ENCODE measurements around the gene RBM20.

RBM20 gene

DNA sequence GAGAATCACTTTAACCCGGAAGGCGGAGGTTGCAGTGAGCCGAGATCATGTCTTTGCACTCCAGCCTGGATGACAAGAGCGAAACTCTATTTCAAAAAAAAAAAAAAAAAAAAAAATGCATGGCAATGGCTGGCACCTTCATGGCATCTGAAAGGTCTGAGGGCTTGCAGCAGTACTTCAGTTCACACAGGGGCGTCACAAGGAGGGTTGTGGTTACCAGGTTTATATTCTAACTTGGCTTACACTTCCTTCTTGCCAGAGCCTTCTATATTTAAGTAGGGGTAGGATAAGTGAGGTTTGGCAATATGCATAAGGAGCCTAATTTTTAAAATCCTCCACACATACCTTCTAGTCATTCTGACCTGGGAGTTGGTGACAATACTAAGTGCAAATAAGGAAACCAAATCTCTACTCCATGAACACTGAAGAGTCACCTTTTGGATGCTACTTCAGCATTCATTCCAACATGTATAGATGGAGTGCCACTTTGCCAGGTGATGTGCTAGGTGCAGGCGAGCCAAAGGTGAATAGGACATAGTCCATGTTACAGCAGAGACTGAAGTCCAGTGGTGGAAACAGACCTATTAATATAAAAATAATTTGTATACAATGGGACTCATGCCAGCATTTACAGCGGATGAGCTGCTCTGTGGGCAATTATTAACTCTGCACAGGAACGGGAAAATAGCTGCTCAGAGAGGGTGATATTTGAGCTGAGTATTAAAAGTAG, 169.8 kb downstream of the RBM20 start:
- DNase-seq: no peak

DNA sequence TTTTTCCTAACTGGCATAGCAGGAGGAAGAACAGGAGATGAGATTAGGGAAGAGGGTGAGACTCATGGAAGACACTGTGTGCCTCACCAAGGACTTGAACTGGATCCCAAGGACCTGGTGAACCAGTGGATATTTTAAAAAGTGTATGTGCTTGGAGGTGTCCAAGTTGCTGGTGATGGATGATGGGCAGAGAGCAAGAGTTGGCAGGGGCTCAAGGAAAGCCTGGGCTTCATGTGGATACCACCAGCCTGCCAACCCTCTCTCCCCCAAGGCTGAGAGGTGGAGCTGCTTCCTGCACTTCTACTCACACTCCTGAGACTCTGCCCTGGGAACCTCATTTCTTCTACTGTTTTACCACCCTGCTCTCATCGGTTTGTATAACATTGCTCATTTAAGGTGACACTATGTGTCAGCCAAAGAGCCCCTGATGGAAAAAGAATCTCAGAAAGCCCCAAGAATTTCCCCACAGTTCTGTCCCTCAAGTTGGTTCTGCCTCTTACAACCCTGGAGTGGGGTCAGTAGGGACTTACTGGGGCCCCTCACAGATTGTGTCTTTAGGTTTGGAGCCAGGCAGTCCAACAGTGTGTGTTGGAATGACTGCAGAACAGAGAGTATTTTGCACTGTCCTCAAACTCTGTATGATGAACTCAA, 171.3 kb downstream of the RBM20 start:
- DNase-seq: no peak

DNA sequence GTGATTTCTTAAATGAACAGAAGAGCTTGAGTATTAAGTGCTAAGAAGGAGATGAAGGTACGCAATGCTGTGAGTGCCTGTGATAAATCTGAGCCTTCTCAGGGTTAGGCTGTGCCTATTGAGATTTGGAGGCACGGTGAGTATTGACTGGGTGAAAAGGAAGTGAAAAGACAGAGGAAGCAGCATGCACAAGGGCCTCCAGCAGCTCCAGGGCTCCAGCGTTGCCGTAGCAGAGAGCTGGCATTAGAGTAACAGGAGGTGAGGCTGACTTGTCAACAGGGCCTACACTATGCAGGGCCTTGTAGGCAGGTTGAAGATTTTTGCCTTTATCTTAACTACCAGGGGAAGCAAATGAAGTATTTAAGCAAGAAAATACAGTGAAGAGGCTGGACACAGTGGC, 173.5 kb downstream of the RBM20 start:
- DNase-seq: no peak

DNA sequence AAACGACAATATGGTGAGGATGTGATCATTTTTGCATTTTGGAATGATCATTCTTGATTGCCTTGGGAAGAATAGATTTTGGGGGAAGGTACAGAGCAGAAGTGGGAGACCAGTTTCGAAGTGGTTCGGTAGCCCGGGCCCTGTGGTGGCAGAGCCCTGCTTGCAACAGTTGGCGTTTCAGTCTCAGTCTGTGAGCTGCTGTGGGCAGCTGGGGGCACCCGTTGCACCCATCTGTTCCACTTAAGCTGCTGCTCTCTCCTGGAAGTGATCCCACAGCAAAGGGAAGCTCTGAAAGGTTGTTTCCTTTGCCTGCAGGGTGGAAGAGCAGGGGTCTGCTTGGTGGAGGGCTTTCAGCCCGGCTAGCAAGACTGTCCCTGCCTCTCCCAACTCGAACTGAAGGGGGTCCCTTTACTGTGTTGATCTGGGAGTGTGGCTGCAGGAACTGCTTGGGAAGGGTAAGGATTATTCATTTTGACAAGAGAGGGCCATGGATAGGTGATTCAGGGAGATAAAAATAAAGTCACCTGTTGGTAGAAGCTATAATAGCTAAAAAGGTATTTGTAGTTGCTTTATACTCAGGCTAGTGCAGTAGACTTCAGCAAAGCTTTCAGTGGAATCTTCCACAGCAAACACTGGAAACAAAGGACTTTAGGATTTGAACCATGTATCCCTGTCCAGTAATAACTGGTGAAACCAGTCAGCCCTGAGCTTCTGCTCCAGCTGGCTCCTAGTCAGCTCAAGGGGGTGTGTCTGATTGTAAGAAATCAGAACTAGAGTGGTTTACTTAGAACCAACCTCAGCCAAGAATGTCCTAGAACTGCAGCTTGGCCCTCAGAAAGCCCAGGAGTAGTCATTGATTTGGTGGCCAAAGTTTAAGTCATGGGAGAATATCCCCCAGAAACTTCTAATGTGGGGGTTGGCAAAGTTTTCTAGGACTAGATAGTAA, 174.4 kb downstream of the RBM20 start:
- no peak for DNase-seq

DNA sequence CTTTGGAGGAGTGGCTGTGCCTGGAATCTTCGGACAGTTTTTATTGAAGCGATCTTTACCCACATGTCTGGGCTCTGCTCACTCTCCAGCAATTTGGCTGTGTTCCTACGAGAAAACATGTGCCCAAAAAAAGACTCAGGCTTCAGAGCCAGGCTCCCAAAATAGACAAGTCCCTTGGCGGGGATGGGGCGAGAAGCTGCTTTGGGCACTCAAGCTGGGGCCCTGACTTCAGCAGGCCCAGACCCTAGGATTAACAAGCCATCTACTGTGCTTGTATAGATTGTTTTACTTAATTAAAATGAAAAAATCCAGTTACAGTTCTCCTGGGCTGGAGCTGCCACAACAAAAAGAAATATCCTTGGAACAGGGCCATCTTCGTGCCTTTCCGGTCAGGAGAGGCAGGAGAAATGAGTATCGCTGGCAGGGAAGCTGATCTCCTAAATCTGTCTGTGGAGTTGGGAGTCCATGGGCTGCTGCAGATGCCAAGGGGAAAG, 176.2 kb downstream of the RBM20 start:
- peak; percentile 37 for DNase-seq

DNA sequence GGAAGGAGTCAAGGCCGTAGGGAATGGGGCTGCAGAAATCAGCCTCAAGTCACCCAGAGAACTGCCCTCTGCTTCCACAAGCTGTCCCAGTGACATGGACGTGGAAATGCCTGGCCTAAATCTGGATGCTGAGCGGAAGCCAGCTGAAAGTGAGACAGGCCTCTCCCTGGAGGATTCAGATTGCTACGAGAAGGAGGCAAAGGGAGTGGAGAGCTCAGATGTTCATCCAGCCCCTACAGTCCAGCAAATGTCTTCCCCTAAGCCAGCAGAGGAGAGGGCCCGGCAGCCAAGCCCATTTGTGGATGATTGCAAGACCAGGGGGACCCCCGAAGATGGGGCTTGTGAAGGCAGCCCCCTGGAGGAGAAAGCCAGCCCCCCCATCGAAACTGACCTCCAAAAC, 177.4 kb downstream of the RBM20 start:
- no peak for DNase-seq

DNA sequence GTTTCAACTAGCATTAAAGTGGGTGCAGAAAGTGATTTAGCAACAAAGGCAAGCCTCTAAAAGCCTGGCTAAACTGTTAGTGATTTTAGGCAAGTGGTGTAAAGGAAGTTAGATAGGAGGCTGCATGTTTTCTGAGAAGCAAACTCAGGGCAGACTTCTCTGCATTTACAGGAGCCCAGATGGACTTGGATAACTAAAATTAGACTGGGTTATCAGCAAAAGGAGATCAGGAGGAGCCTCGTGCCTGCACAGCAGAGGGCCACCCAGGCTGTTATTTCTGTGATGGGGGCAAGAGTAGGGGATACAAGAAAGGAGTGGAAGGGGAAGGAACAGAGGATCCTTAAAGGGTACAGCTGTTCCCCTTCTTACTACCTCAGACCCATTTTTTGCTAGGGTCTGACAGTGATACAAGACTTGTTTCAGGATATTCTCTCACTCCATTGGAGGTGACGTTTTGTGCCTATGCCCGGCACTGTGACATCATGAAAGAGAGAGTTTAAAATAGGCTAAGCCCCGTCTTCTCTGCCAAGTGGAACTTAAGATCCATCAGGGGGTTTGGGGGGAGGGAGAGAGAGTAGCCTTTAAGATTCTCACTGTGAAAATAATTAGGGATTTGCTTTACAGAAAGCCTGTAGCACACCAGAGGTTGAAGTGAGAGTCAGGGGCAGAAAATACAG, 178.0 kb downstream of the RBM20 start:
- DNase-seq: no peak

DNA sequence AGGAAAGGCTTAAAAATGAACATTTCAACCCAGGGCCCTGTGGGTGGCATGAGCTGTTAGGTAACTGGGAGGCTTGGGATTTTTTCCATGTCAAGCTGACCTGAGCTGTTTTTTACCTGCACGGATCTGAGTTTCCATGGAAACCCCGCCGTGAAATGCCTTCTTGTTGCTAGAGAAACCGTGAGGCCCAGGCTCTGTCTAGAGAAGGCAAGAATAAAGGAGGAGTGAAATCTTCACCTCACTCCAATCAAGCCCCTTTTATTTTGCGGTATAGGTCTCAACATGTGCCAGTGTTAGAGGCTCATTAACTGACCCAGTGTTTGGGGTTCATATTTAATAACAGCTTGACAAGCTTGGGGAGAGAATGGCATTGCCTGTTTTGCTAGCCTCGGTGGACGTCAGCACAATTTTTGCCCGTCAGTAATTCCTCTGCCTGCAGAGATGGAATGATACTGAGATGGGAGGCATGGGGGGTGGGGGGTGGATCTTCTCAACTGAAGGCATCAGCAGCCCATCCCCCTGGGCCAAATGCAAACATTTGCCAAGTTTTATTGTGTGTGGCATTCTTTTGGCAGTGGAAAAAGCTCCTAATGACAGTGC, 178.7 kb downstream of the RBM20 start:
- DNase-seq: peak; percentile 15

DNA sequence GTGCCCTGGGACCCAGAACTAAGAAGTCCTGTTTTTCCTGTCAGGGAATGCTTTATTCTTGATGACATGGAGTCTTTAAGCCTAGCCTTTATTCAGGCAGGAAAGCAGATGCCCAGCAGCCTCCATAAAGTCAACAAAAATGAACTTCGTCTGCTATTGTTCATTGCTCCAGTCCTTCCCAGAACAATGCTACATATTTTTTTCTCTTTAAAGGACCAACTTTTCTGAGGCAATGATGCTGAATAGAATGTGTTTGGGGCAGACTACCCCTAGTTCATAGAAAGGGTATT, 180.0 kb downstream of the RBM20 start:
- DNase-seq: no peak

DNA sequence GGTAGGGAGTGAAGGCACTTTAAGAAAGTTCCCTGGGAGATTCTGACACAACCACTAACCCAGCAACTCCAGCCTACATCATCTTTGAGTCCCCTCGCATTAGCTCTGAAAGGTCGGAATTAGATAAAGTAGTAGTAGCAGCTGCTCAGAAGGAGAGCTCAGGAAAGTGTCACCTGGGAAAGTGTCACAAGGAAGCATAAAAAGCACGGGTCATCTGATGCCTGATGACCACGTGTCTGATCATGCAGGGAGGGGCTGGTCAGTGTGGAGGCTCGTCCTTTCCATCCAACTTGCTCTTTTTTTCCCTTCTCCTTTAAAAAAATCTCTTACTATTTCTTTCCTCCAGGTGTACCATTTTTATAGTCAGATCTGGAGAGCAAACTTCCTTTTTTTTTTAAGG, 180.5 kb downstream of the RBM20 start:
- no peak for DNase-seq

DNA sequence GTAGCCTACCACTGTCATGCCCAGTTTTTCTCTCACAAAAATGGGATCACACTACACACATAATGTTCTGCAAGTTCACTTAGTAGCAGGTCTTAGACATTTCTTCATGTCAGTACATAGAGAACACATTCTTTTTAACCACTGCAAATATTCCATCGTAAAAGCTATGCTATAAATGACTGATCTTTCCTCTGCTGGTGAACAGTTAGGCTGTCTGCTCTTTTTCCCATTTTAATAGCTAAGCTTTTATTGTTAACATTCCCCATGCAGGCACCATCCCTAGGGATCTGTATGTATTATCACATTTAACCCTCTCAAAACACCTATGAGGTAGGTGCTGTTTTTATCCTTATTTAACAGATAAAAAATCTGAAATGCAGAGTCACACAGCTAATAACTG, 181.4 kb downstream of the RBM20 start:
- DNase-seq: no peak

DNA sequence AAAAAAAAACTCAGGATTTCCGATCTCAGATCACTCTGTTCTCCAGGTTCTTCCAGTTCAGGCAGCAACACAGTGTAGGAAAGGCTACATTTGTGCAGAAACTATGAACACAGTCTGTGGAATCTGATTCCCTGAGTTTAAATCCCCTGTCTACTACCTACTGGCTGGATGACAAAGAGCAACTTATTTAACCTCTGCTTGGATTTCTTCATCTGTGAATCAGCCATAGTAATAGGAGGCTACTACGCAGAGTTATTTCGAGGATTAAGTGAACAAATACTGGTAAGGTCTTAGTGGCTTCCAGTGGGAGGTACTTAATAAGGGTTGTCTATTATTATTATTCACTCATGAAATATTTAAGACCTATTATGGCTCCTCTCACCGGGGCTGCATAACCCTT, 183.3 kb downstream of the RBM20 start:
- peak; percentile 26 for DNase-seq

DNA sequence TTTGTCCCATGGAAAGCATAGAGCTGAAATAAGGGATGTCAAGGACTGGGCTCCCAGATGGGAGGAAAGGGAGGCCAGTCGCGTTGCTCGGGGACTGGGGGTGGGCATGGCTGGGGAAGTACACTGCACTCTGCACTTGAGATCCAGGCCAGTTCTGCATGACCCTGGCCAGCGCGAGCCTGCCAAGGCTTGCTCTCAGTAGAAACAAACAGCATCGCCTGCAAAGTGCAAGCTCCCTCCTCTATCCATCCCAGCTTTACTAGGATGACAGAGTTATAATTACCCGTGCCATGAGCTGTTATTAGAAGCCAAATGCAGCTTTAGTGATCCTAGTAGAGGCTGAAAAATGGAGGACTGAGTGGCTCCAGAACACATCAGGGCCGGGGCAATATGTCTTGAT, 183.7 kb downstream of the RBM20 start:
- DNase-seq: no peak

DNA sequence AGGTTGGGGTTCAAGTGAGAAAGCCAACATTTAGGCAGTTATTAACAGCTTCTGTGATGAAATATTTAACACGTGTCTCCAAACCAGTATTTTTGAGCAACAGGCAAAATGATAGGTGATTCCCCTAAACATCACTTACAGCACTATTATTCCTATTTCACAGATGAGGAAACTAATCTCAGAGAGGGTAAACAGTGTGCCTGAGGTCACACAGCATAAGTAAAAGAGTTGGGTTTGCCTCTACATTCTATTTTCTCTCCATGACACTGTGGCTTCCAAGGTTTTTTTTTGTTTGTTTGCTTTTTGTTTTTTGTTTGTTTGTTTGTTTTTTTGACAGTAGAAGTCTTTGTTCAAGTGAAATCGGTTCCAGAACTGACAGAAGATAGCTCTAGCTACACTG, 184.4 kb downstream of the RBM20 start:
- no peak for DNase-seq

DNA sequence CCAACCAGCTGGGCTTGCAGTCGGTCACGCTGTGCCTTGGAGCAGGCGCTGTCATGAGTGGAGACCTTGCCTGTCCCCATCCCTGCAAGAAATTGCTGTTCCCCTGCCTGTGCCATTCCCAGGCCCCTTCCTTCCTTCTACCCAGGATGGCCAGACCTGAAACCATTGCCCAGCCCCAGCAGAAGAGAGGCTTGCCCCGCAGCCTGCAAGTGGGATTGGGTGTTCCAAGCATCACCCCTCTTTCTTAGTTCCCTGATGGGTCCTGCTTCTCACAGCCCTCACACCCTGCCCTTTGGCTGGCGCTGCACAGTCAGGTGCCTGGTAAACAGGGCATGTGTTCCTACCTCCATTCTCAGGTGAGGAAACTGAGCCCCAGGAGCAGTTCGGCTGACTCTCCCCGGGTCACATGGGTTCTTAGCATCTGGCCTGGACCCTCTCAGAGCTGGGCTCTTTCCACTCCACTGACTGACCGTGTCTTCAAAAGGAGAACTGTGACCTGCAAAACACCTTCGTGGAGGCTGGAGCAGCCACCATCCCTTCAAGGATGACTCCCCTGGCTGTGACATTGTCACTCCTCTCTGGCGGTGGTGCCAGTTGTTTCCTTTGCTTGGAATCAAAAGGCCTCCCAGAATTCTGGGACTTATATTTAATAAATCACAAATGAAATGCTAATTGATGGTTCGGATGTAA, 185.7 kb downstream of the RBM20 start:
- DNase-seq: no peak

DNA sequence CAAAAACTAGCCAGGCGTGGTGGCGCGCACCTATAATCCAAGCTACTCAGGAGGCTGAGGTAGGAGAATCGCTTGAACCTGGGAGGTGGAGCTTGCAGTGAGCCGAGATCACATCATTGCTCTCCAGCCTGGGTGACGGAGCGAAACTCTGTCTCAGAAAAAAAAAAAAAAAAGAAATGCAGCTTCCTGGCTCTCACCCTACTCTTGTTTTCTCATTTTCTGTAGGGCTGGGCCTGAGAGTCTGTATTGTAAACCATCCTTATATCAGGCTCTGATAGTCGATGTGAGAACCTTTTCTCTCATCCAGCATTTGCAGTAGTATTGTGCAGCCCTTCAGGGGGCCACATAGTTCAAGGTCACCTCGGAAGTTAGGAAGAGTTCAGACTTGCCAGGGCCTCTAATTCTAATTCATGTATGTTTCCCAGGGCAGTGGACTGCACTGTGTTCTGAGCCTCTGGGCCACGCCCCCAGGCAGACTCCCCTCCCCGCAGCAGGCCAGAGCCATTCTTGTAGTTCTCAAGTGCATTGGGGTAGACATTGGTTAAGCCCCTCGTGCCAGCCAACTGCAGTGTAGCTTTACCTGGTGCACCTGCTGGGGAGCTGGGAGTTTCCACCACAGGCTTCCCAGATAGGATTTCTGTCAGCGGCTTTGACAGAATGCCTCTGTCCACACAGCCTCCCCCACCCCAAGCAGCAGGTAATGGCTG, 189.3 kb downstream of the RBM20 start:
- no peak for DNase-seq

DNA sequence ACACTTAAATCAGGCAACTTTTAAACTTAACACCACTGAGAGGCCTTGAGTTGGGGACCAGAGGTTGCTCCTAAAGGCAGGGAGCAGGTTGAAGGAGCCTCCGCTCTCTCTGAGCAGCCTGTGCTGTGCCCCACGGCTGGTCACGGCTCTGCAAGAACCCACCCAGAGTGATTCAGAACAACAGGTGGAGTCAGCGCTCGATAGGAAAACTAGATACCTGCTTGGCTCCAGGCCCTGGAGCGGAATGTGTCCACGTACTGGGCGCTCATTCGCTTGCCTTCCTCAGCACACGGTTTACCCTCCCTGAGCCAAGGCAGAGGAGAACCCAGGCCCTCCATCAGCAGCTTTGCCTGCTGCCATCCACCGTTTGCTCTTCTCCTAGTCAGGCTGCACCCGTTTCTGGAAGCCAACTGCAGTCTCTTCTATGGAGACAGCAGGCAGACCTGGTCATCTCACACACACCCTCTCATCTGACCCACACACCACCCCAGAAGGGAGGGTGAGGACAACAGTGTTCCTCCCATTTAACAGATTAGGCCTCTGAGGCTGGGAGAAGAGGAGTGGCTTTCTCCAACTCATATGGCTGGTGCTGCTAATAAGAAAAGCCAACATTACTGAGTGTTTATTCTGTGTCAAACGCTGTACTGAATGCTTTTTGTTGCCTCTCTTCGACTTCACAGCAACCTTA, 189.9 kb downstream of the RBM20 start:
- DNase-seq: no peak

DNA sequence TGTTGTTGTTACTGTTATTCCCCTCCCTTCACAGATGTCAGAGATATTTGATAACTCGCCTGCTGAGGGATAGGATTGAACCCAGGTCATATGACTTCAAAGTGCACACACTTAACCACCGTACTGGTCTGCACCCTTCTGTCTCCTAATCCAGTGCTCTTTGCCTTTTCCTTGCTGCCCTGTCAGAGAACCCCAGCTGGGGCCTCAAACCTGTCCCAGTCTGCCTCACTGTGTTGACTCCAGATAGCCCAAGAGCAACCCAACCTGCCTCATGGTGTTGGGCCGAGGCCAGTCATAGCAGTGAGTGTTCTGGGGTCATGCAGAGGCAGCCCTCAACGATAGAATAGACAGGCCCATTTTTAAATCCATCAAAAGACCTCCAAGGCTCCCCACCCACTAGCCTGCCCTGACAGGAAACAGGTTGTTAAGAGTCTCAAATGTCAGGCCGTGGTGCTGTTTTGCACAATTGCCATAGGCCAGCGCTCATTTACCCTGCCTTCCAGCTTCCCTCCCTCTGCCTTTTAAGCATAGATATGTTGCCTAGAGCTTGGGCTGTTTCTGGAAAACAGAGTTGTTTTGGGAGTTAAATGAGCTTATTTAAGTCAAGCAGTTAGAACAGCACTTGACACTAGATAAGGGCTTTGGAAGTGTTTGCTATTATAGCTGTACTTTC, 190.6 kb downstream of the RBM20 start:
- no peak for DNase-seq

DNA sequence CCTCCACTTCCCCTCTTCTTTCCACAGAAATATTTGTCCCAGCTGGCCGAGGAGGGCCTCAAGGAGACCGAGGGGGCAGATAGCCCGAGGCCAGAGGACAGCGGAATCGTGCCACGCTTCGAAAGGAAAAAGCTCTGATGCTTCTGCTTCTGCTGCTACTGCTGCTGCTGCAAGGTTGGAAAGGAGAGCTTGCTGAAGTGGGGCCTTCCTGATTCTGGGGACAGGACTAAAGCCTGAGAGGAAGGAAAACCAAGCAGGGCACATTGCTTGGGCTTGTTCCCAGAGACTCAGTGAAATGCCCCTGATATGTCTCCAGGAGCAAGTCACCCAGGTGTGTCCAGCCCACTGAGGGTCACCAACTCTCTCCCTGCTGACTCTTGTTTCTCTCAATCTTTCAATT, 191.7 kb downstream of the RBM20 start:
- DNase-seq: no peak

DNA sequence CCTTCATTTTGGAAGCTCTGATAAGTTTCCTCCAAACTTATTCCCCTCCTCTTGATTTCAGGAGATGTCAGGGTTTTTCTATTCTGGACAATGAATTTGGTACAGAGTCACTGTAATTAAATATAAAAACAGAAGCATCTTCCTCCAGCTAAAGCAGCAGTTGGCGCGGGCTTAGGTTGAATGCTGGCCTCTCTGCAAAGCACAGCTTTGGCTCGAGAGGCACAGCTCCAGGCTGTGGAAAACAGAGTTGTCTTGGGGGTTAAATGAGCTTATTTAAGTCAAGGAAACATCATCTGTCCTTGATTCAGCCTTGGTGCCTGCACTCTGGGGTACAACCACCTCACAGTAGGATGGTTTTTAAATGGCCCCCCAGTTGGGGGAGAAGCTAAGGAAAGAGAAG, 192.6 kb downstream of the RBM20 start:
- no peak for DNase-seq

Measured in fibroblast of skin of scalp (primary cell).